ENCODE data around the gene C5orf46. TPM values are rescaled to one million over a fixed set of nuclear protein-coding genes. Genes with fewer than 3 reads are reported as not detected.

The C5orf46 gene
- total and polyA plus RNA-seq, 9 donors, result not detected

- no peak for TF ChIP-seq EP300 (IDR thresholded peaks at IDR 0.05)
- intact Hi-C loops (cut with DNase I), result no loop called here
- Histone ChIP-seq H3K27me3 (no peaks in the 10 kb centered on the region), H3K4me1 (ENCODE audit: insufficient read depth) (no peaks in the 10 kb centered on the region), H3K27ac (no peak overlapping the region), H3K4me3 (no peak overlapping the region), H3K36me3 (no peaks in the 10 kb centered on the region), H3K9me3 (no peaks in the 10 kb centered on the region)
- no peak for DNase-seq
- WGBS, 3 donors, result 69 to 79% (median 77%) methylated on average over 1 of the region's 1 CpG
These were observed 10.5 kb downstream of the C5orf46 start for GRCh38 chr5:147895864-147896263.

GRCh38 chr5:147893820-147894219, 12.5 kb downstream of the C5orf46 start:
- DNase-seq, result no peak
- no peak overlapping the region for H3K27ac ChIP-seq
- no peaks in the 10 kb centered on the region for H3K36me3 ChIP-seq
- WGBS, 3 donors, result 18 to 51% (median 25%) methylated on average over 2 of the region's 2 CpGs
- no peaks in the 10 kb centered on the region for H3K27me3 ChIP-seq
- TF ChIP-seq CTCF (IDR thresholded peaks at IDR 0.05), result no peak
- no peak for TF ChIP-seq POLR2A (IDR thresholded peaks at IDR 0.05)
- TF ChIP-seq EP300 (IDR thresholded peaks at IDR 0.05), result no peak
- no peak overlapping the region for H3K4me3 ChIP-seq
- H3K4me1 ChIP-seq (ENCODE audit: insufficient read depth), result no peaks in the 10 kb centered on the region
- intact Hi-C loops (cut with DNase I), result no loop called here
- no peaks in the 10 kb centered on the region for H3K9me3 ChIP-seq

GRCh38 chr5:147892696-147893296, 13.5 kb downstream of the C5orf46 start:
- Histone ChIP-seq H3K9me3 (no peaks in the 10 kb centered on the region), H3K36me3 (no peaks in the 10 kb centered on the region), H3K27me3 (no peaks in the 10 kb centered on the region), H3K4me1 (ENCODE audit: insufficient read depth) (no peaks in the 10 kb centered on the region), H3K4me3 (no peak overlapping the region), H3K27ac (no peak overlapping the region)
- intact Hi-C loops (cut with DNase I), result no loop called here
- TF ChIP-seq POLR2A (IDR thresholded peaks at IDR 0.05) (no peak), EP300 (IDR thresholded peaks at IDR 0.05) (no peak), CTCF (IDR thresholded peaks at IDR 0.05) (no peak)
- 34 to 41% (median 36%) methylated on average over 3 of the region's 3 CpGs for WGBS, 3 donors
- no peak for DNase-seq

GRCh38 chr5:147887930-147888329, 18.4 kb downstream of the C5orf46 start:
- no peaks in the 10 kb centered on the region for H3K36me3 ChIP-seq
- no peaks in the 10 kb centered on the region for H3K4me1 ChIP-seq (ENCODE audit: insufficient read depth)
- no peaks in the 10 kb centered on the region for H3K27me3 ChIP-seq
- no peak overlapping the region for H3K27ac ChIP-seq
- no peak for TF ChIP-seq EP300 (IDR thresholded peaks at IDR 0.05)
- no peak for TF ChIP-seq POLR2A (IDR thresholded peaks at IDR 0.05)
- TF ChIP-seq CTCF (IDR thresholded peaks at IDR 0.05), result no peak
- intact Hi-C loops (cut with DNase I), result no loop called here
- WGBS, 3 donors, result 67 to 81% (median 69%) methylated on average over 2 of the region's 2 CpGs
- H3K9me3 ChIP-seq, result no peaks in the 10 kb centered on the region
- no peak overlapping the region for H3K4me3 ChIP-seq
- DNase-seq, result no peak

- TF ChIP-seq EP300 (IDR thresholded peaks at IDR 0.05) (no peak), CTCF (IDR thresholded peaks at IDR 0.05) (no peak), POLR2A (IDR thresholded peaks at IDR 0.05) (no peak)
- Histone ChIP-seq H3K36me3 (no peaks in the 10 kb centered on the region), H3K4me3 (no peak overlapping the region), H3K27ac (no peak overlapping the region), H3K27me3 (no peaks in the 10 kb centered on the region), H3K9me3 (no peaks in the 10 kb centered on the region), H3K4me1 (ENCODE audit: insufficient read depth) (no peaks in the 10 kb centered on the region)
- intact Hi-C loops (cut with DNase I), result no loop called here
- DNase-seq, result no peak
- 5 to 8% (median 8%) methylated on average over 3 of the region's 3 CpGs for WGBS, 3 donors
These were observed 19.2 kb downstream of the C5orf46 start for GRCh38 chr5:147887026-147887627.
